Measurements from ENCODE around the gene CCDC171.

The CCDC171 gene

GRCh38 chr9:15510789-15511575, 41.9 kb upstream of the CCDC171 start, which contains the start of gene PSIP1:
Gene PSIP1 (minus strand): TSS chr9:15510970. CDS start chr9:15510188, 782 bp downstream.
- peak within 1 kb of the TSS; percentile 97 for H3K9ac ChIP-seq (ENCODE audit: low read length)

GRCh38 chr9:15512204-15512603, 40.6 kb upstream of the CCDC171 start:
- no peak overlapping the region for H2AFZ ChIP-seq (ENCODE audit: low read depth, low read length)
- H3K27ac ChIP-seq (ENCODE audit: low read length) = no peak overlapping the region
- H3K79me2 ChIP-seq (ENCODE audit: low read length) = peaks cover 33% of the 10 kb centered on the region
- peaks cover 20% of the 10 kb centered on the region for H3K36me3 ChIP-seq (replicated peaks; ENCODE audit: low read depth, low read length)
- H3K9me3 ChIP-seq (ENCODE audit: insufficient read depth, low read length) = no peaks in the 10 kb centered on the region
- H3K4me3 ChIP-seq (ENCODE audit: low read length) = no peak overlapping the region
- H4K20me1 ChIP-seq (ENCODE audit: insufficient read depth, low read length) = peaks cover 26% of the 10 kb centered on the region
- peaks cover 21% of the 10 kb centered on the region for H3K4me1 ChIP-seq (ENCODE audit: low read length)
- 0 out of 2 replicates have a peak overlapping the region, but pooled peaks have one; percentile 2 for H3K4me2 ChIP-seq (ENCODE audit: low read length)
- no peaks in the 10 kb centered on the region for H3K27me3 ChIP-seq (ENCODE audit: low read depth, low read length)
- TF ChIP-seq CTCF (IDR thresholded peaks at IDR 0.05; ENCODE audit: low read depth, low read length) = no peak
- no peak for TF ChIP-seq EZH2phosphoT487 (IDR thresholded peaks at IDR 0.05; ENCODE audit: low read depth)
- H3K9ac ChIP-seq (ENCODE audit: low read length) = no peak overlapping the region

More at GRCh38 chr9:15510789-15511575, 41.9 kb upstream of the CCDC171 start, which contains the start of gene PSIP1:
- peaks cover 21% of the 10 kb centered on the region for H3K4me1 ChIP-seq (ENCODE audit: low read length)
- H3K4me3 ChIP-seq (ENCODE audit: low read length) = peak within 1 kb of the TSS; percentile 99
- H2AFZ ChIP-seq (ENCODE audit: low read depth, low read length) = peak within 1 kb of the TSS; percentile 97
- H3K36me3 ChIP-seq (replicated peaks; ENCODE audit: low read depth, low read length) = peaks cover 30% of the 10 kb centered on the region
- peak within 1 kb of the TSS; percentile 85 for H3K4me2 ChIP-seq (ENCODE audit: low read length)
- peaks cover 32% of the 10 kb centered on the region for H4K20me1 ChIP-seq (ENCODE audit: insufficient read depth, low read length)
- no peaks in the 10 kb centered on the region for H3K9me3 ChIP-seq (ENCODE audit: insufficient read depth, low read length)
- no peaks in the 10 kb centered on the region for H3K27me3 ChIP-seq (ENCODE audit: low read depth, low read length)
- peaks cover 33% of the 10 kb centered on the region for H3K79me2 ChIP-seq (ENCODE audit: low read length)
- TF ChIP-seq CTCF (IDR thresholded peaks at IDR 0.05; ENCODE audit: low read depth, low read length) (no peak), EZH2phosphoT487 (IDR thresholded peaks at IDR 0.05; ENCODE audit: low read depth) (no peak)
- peak within 1 kb of the TSS; percentile 78 for H3K27ac ChIP-seq (ENCODE audit: low read length)

- H4K20me1 ChIP-seq (ENCODE audit: insufficient read depth, low read length) = peaks cover 22% of the 10 kb centered on the region
- no peak overlapping the region for H3K4me3 ChIP-seq (ENCODE audit: low read length)
- H2AFZ ChIP-seq (ENCODE audit: low read depth, low read length) = no peak overlapping the region
- H3K4me2 ChIP-seq (ENCODE audit: low read length) = no peak overlapping the region
- no peaks in the 10 kb centered on the region for H3K27me3 ChIP-seq (ENCODE audit: low read depth, low read length)
- H3K4me1 ChIP-seq (ENCODE audit: low read length) = peaks cover 21% of the 10 kb centered on the region
- peaks cover 16% of the 10 kb centered on the region for H3K36me3 ChIP-seq (replicated peaks; ENCODE audit: low read depth, low read length)
- H3K9ac ChIP-seq (ENCODE audit: low read length) = no peak overlapping the region
- H3K9me3 ChIP-seq (ENCODE audit: insufficient read depth, low read length) = no peaks in the 10 kb centered on the region
- TF ChIP-seq CTCF (IDR thresholded peaks at IDR 0.05; ENCODE audit: low read depth, low read length) = no peak
- no peak for TF ChIP-seq EZH2phosphoT487 (IDR thresholded peaks at IDR 0.05; ENCODE audit: low read depth)
- H3K27ac ChIP-seq (ENCODE audit: low read length) = no peak overlapping the region
- peaks cover 29% of the 10 kb centered on the region for H3K79me2 ChIP-seq (ENCODE audit: low read length)
Measured at GRCh38 chr9:15512889-15513288, 40.0 kb upstream of the CCDC171 start.

DNA sequence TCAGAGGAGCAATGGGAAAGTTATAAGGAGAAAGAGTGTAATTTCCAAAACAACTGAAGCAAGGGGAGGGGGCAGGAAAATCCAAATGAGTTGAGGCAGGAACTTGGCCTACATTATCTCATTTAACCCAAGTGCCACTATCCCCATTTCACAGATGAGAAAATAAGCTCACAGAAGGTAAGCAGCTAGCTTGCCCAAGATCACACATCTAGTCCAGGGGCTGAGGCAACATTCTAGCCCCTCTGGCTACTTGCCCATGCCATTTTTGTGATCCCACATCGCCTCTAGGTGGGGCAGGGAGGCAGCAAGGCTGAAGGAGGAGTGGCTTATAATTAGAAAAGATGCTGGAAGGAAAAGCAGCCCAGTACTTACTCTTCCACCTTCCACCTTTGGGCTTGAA, 39.5 kb upstream of the CCDC171 start:
- Histone ChIP-seq H2AFZ (ENCODE audit: low read depth, low read length) (no peak overlapping the region), H3K9me3 (ENCODE audit: insufficient read depth, low read length) (no peaks in the 10 kb centered on the region), H3K4me1 (ENCODE audit: low read length) (peaks cover 21% of the 10 kb centered on the region), H3K36me3 (replicated peaks; ENCODE audit: low read depth, low read length) (peaks cover 11% of the 10 kb centered on the region), H4K20me1 (ENCODE audit: insufficient read depth, low read length) (peaks cover 18% of the 10 kb centered on the region), H3K4me2 (ENCODE audit: low read length) (no peak overlapping the region), H3K27ac (ENCODE audit: low read length) (no peak overlapping the region), H3K9ac (ENCODE audit: low read length) (no peak overlapping the region), H3K27me3 (ENCODE audit: low read depth, low read length) (no peaks in the 10 kb centered on the region), H3K79me2 (ENCODE audit: low read length) (peaks cover 24% of the 10 kb centered on the region), H3K4me3 (ENCODE audit: low read length) (no peak overlapping the region)
- no peak for TF ChIP-seq EZH2phosphoT487 (IDR thresholded peaks at IDR 0.05; ENCODE audit: low read depth)
- peak; percentile 26 for TF ChIP-seq CTCF (IDR thresholded peaks at IDR 0.05; ENCODE audit: low read depth, low read length)
